ENCODE results near the gene KDM6A. TPM values are rescaled to one million over a fixed set of nuclear protein-coding genes. Genes with fewer than 3 reads are reported as not detected.

The KDM6A gene
- total RNA-seq, 2 donors from 2014 or later: 20.8 to 30.7 TPM

- 87 to 90% methylated on average over 6 of the region's 6 CpGs for WGBS, 2 donors
- Histone ChIP-seq H3K36me3 (replicated peaks in 1 of 2; ENCODE audit: insufficient read depth in 1 of 2, low read depth in 2 of 2) (no peaks in the 10 kb centered on the region), H3K4me1 (no peaks in the 10 kb centered on the region), H3K27me3 (no peaks in the 10 kb centered on the region), H3K9me3 (no peaks in the 10 kb centered on the region), H3K27ac (no peak overlapping the region), H3K4me3 (no peak overlapping the region)
- ATAC-seq: no peak
- intact Hi-C loops (cut with DNase I): no loop called here
- no peak for DNase-seq
- no peak for TF ChIP-seq POLR2A (IDR thresholded peaks at IDR 0.05)
Measured at GRCh38 chrX:44961817-44962607, 89.0 kb downstream of the KDM6A start.

GRCh38 chrX:44962944-44963343, 90.0 kb downstream of the KDM6A start:
- WGBS, 2 donors: 71 to 76% methylated on average over 3 to 5 of the region's 5 CpGs
- Histone ChIP-seq H3K4me3 (no peak overlapping the region), H3K9me3 (no peaks in the 10 kb centered on the region), H3K36me3 (replicated peaks in 1 of 2; ENCODE audit: insufficient read depth in 1 of 2, low read depth in 2 of 2) (no peaks in the 10 kb centered on the region), H3K27ac (no peak overlapping the region), H3K27me3 (no peaks in the 10 kb centered on the region), H3K4me1 (no peaks in the 10 kb centered on the region)
- intact Hi-C loops (cut with DNase I): no loop called here
- no peak for ATAC-seq
- no peak for DNase-seq
- TF ChIP-seq POLR2A (IDR thresholded peaks at IDR 0.05) (no peak), CTCF (IDR thresholded peaks at IDR 0.05) (no peak)

DNA sequence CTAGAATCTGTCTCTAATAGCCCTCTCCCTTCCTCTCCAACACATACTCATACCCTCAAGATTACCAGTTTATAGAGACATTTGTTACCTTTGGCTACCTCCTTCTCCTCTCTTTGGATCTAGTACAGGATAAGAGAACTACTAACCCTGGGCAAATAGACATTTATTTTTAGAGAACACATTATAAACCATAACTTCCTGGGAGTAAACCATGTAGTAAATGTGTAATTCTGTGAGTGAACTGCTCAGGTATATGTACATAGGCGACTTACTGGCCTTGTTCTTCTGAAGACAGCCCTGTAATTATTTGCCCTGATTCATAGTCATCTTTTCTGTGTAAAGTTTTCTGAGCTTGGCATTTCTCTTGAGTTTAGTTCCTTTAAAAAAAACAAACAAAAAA, 94.2 kb downstream of the KDM6A start:
- 92 to 94% methylated on average over 1 of the region's 1 CpG for WGBS, 2 donors
- TF ChIP-seq POLR2A (IDR thresholded peaks at IDR 0.05): no peak
- TF ChIP-seq CTCF (IDR thresholded peaks at IDR 0.05): no peak
- DNase-seq (no peak), ATAC-seq (no peak)
- intact Hi-C loops (cut with DNase I): no loop called here
- Histone ChIP-seq H3K36me3 (replicated peaks in 1 of 2; ENCODE audit: insufficient read depth in 1 of 2, low read depth in 2 of 2) (no peaks in the 10 kb centered on the region), H3K27me3 (no peaks in the 10 kb centered on the region), H3K9me3 (no peaks in the 10 kb centered on the region), H3K4me3 (no peak overlapping the region), H3K4me1 (peaks cover 6% of the 10 kb centered on the region), H3K27ac (no peak overlapping the region)

DNA sequence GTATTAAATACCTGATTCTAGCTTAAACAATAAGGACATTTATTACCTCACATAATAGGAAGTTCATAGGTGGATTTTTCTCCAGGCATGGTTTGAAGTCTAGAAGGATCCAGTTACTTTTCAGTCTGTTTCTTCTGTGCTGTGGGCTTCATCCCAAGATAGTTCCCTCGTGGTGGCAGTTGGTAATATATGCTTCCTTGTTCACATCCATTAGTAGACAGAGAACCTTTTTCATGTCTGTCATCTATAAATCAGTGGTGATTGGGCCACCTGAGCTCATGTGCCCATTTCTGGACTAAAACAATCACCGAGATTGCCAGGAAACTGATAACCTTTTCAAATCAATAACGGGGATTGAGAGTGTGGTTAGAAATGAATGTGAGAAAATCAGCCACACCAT, 97.7 kb downstream of the KDM6A start:
- DNase-seq: peak in 1 of 4 donors; percentile 2
- peak; percentile 42 for ATAC-seq
- H3K27ac ChIP-seq: no peak overlapping the region
- TF ChIP-seq POLR2A (IDR thresholded peaks at IDR 0.05): no peak
- TF ChIP-seq CTCF (IDR thresholded peaks at IDR 0.05): no peak
- WGBS, 2 donors: 13 to 17% methylated on average over 3 of the region's 3 CpGs
- intact Hi-C loops (cut with DNase I): no loop called here
- no peaks in the 10 kb centered on the region for H3K9me3 ChIP-seq
- peaks cover 6% of the 10 kb centered on the region for H3K4me1 ChIP-seq
- no peaks in the 10 kb centered on the region for H3K36me3 ChIP-seq (replicated peaks in 1 of 2; ENCODE audit: insufficient read depth in 1 of 2, low read depth in 2 of 2)
- H3K27me3 ChIP-seq: no peaks in the 10 kb centered on the region
- H3K4me3 ChIP-seq: no peak overlapping the region

GRCh38 chrX:44971674-44972073, 98.7 kb downstream of the KDM6A start:
- intact Hi-C loops (cut with DNase I): no loop called here
- WGBS, 2 donors: 28 to 35% methylated on average over 6 to 8 of the region's 8 CpGs
- H3K27me3 ChIP-seq: no peaks in the 10 kb centered on the region
- no peak for TF ChIP-seq CTCF (IDR thresholded peaks at IDR 0.05)
- TF ChIP-seq POLR2A (IDR thresholded peaks at IDR 0.05): no peak
- ATAC-seq: no peak
- no peaks in the 10 kb centered on the region for H3K36me3 ChIP-seq (replicated peaks in 1 of 2; ENCODE audit: insufficient read depth in 1 of 2, low read depth in 2 of 2)
- H3K9me3 ChIP-seq: no peaks in the 10 kb centered on the region
- peaks cover 6% of the 10 kb centered on the region for H3K4me1 ChIP-seq
- no peak overlapping the region for H3K27ac ChIP-seq
- no peak for DNase-seq
- no peak overlapping the region for H3K4me3 ChIP-seq

Measured in body of pancreas (tissue), 4 donors.